GM12892 (cell line): Measurements from ENCODE around the gene COX5A.

Experiments used
- POLR2A ChIP-seq: IDR thresholded peaks from 2 replicates; pipeline ENCODE4 v1.6.1; 2011; ENCODE audit warnings: low read depth, low read length, control low read depth
- POLR2AphosphoS5 ChIP-seq: IDR thresholded peaks from 2 replicates; pipeline ENCODE4 v1.6.1; 2011; ENCODE audit warnings: low read depth, low read length, control low read depth

- TF ChIP-seq POLR2AphosphoS5 (no peak), POLR2A (no peak)
Observed at GRCh38 chr15:74917676-74918075, 20.2 kb downstream of the COX5A start.
